ENCODE data around the gene GABRG3. TPM values are rescaled to one million over a fixed set of nuclear protein-coding genes. Genes with fewer than 3 reads are reported as not detected.

The GABRG3 gene
- total RNA-seq, 4 donors from 2014 or later: 0.67 to 3.0 TPM; not detected in 2

- no peaks in the 10 kb centered on the region for H3K4me1 ChIP-seq
- intact Hi-C loops (cut with DNase I): no loop called here
- H3K27me3 ChIP-seq: no peaks in the 10 kb centered on the region
- H3K9me3 ChIP-seq: no peaks in the 10 kb centered on the region
- no peak for DNase-seq
- H3K36me3 ChIP-seq: no peaks in the 10 kb centered on the region
- H3K27ac ChIP-seq: no peak overlapping the region
- no peak overlapping the region for H3K4me3 ChIP-seq (replicated peaks in 1 of 3)
- no peak for TF ChIP-seq POLR2A (IDR thresholded peaks at IDR 0.05)
- no peak for TF ChIP-seq CTCF (IDR thresholded peaks at IDR 0.05)
- 4 to 5% methylated on average over 26 to 43 of the region's 48 CpGs for WGBS, 2 donors
Observed at GRCh38 chr15:26967719-26968269, 3.2 kb upstream of the GABRG3 start.

GRCh38 chr15:26968806-26969205 lies 2.2 kb upstream of the GABRG3 start:
- Histone ChIP-seq H3K27ac (no peak overlapping the region), H3K4me3 (replicated peaks in 1 of 3) (no peak overlapping the region), H3K4me1 (no peaks in the 10 kb centered on the region), H3K9me3 (no peaks in the 10 kb centered on the region), H3K27me3 (no peaks in the 10 kb centered on the region), H3K36me3 (no peaks in the 10 kb centered on the region)
- no peak for TF ChIP-seq CTCF (IDR thresholded peaks at IDR 0.05)
- no peak for TF ChIP-seq POLR2A (IDR thresholded peaks at IDR 0.05)
- intact Hi-C loops (cut with DNase I): no loop called here
- 65% methylated on average over 2 of the region's 2 CpGs for WGBS, 2 donors
- DNase-seq: no peak

GRCh38 chr15:26971271-26972018 lies 464 bp downstream of the GABRG3 start:
- no peaks in the 10 kb centered on the region for H3K27me3 ChIP-seq
- no peak overlapping the region for H3K27ac ChIP-seq
- intact Hi-C loops (cut with DNase I): no loop called here
- no peaks in the 10 kb centered on the region for H3K4me1 ChIP-seq
- peak; percentile 32 for DNase-seq
- no peak for TF ChIP-seq CTCF (IDR thresholded peaks at IDR 0.05)
- TF ChIP-seq POLR2A (IDR thresholded peaks at IDR 0.05): no peak
- 6 to 43% methylated on average over 3 to 44 of the region's 72 CpGs for whole genome bisulfite sequencing, 2 donors
- H3K36me3 ChIP-seq: no peaks in the 10 kb centered on the region
- no peaks in the 10 kb centered on the region for H3K9me3 ChIP-seq
- no peak overlapping the region for H3K4me3 ChIP-seq (replicated peaks in 1 of 3)

GRCh38 chr15:26972636-26973035 lies 1.7 kb downstream of the GABRG3 start:
- no peak for DNase-seq
- no peak overlapping the region for H3K27ac ChIP-seq
- TF ChIP-seq CTCF (IDR thresholded peaks at IDR 0.05) (no peak), POLR2A (IDR thresholded peaks at IDR 0.05) (no peak)
- H3K4me3 ChIP-seq (replicated peaks in 1 of 3): no peak overlapping the region
- WGBS, 2 donors: 63 to 67% methylated on average over 2 of the region's 2 CpGs
- intact Hi-C loops (cut with DNase I): no loop called here
- H3K4me1 ChIP-seq: no peaks in the 10 kb centered on the region
- H3K36me3 ChIP-seq: no peaks in the 10 kb centered on the region
- H3K9me3 ChIP-seq: no peaks in the 10 kb centered on the region
- no peaks in the 10 kb centered on the region for H3K27me3 ChIP-seq

- Histone ChIP-seq H3K36me3 (no peaks in the 10 kb centered on the region), H3K27ac (no peak overlapping the region), H3K9me3 (no peaks in the 10 kb centered on the region), H3K27me3 (no peaks in the 10 kb centered on the region), H3K4me1 (no peaks in the 10 kb centered on the region), H3K4me3 (replicated peaks in 1 of 3) (no peak overlapping the region)
- WGBS, 2 donors: 34 to 35% methylated on average over 9 of the region's 9 CpGs
- DNase-seq: no peak
- intact Hi-C loops (cut with DNase I): no loop called here
- TF ChIP-seq POLR2A (IDR thresholded peaks at IDR 0.05): no peak
- peak in 4 of 6 experiments; percentile 14 to 32 (median 30) for TF ChIP-seq CTCF (IDR thresholded peaks at IDR 0.05)
Observed at GRCh38 chr15:26974120-26974780, 3.3 kb downstream of the GABRG3 start.
